Body of pancreas (tissue), 4 donors: ENCODE data around the gene RAB11FIP3.

Experiments used
- POLR2A ChIP-seq, 3 donors: fragments of 450-650 bp; IDR thresholded peaks; one replicate each; pipeline ENCODE4 v1.6.1; 2016; ENCODE audit warnings: antibody characterized with exemption in 3 of 3, mild to moderate bottlenecking in 2 of 3
- TF ChIP-seq, protein P1 (sequence below), 7 experiments: fragments of 450-650 bp in 4 of 7; fragments of 200-600 bp in 3 of 7; sonication (generic) in 3 of 7; IDR thresholded peaks; one replicate each; pipeline ENCODE4 v1.5.1; 2016 to 2019; ENCODE audit warnings: antibody characterized with exemption in 7 of 7

DNA sequence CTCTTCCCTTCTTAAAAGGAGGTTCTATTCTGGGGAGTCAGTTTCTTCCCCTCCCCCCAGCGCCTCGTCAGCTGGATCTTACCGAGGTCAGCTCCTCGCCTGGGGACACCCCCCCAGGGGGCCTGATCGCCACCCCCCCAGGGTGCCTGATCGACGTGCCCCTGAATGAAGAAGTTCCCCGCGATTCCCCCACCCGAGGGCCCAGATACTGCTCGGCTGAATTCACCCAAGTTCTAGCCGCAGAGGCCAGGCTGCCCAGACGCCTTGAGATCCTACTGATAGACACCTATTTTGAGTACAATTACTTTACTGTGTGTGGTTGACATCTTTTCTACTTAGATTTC lies 1.4 kb downstream of the RAB11FIP3 start:
- TF ChIP-seq, protein P1, sequence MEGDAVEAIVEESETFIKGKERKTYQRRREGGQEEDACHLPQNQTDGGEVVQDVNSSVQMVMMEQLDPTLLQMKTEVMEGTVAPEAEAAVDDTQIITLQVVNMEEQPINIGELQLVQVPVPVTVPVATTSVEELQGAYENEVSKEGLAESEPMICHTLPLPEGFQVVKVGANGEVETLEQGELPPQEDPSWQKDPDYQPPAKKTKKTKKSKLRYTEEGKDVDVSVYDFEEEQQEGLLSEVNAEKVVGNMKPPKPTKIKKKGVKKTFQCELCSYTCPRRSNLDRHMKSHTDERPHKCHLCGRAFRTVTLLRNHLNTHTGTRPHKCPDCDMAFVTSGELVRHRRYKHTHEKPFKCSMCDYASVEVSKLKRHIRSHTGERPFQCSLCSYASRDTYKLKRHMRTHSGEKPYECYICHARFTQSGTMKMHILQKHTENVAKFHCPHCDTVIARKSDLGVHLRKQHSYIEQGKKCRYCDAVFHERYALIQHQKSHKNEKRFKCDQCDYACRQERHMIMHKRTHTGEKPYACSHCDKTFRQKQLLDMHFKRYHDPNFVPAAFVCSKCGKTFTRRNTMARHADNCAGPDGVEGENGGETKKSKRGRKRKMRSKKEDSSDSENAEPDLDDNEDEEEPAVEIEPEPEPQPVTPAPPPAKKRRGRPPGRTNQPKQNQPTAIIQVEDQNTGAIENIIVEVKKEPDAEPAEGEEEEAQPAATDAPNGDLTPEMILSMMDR (IDR thresholded peaks at IDR 0.05) = no peak
- peak in 1 of 3 donors; percentile 2 for TF ChIP-seq POLR2A (IDR thresholded peaks at IDR 0.05)
